Glomerular visceral epithelial cell (primary cell): Measurements from ENCODE around the gene ACOT8.
"Not testable (repeated sequence)": the region's sequence is repeated elsewhere in the genome, so short reads cannot be mapped to it uniquely, and the experiment has no call there.

Experiments
- DNase-seq: peaks from one replicate; pipeline ENCODE4 v3.0.0-alpha.2; 2016; ENCODE audit errors: extremely low spot score

Gene ACOT8

GRCh38 chr20:45852326-45852725 lies 4.9 kb downstream of the ACOT8 start:
- no peak for DNase-seq

- no peak for DNase-seq
Measured at GRCh38 chr20:45851501-45851900, 5.7 kb downstream of the ACOT8 start.

- no peak for DNase-seq
Measured at GRCh38 chr20:45850926-45851325, 6.3 kb downstream of the ACOT8 start.

- no peak for DNase-seq
Measured at GRCh38 chr20:45850238-45850637, 7.0 kb downstream of the ACOT8 start.

- no peak for DNase-seq
Measured at GRCh38 chr20:45848969-45849582, 8.1 kb downstream of the ACOT8 start.

- DNase-seq = no peak
Measured at GRCh38 chr20:45848421-45848820, 8.8 kb downstream of the ACOT8 start.

GRCh38 chr20:45845452-45845851 lies 11.7 kb downstream of the ACOT8 start:
- no peak for DNase-seq

GRCh38 chr20:45843506-45843905 lies 13.7 kb downstream of the ACOT8 start:
- no peak for DNase-seq

- no peak for DNase-seq
Measured at GRCh38 chr20:45842169-45842812, 14.9 kb downstream of the ACOT8 start.

GRCh38 chr20:45841407-45842129 lies 15.6 kb downstream of the ACOT8 start:
- no peak for DNase-seq

GRCh38 chr20:45840700-45841198 lies 16.4 kb downstream of the ACOT8 start:
- no peak for DNase-seq

- no peak for DNase-seq
Measured at GRCh38 chr20:45836841-45837240, 20.4 kb downstream of the ACOT8 start.

GRCh38 chr20:45835825-45836224 lies 21.4 kb downstream of the ACOT8 start:
- no peak for DNase-seq

- DNase-seq = no peak
Measured at GRCh38 chr20:45835329-45835765, 21.8 kb downstream of the ACOT8 start.

GRCh38 chr20:45834797-45835161 lies 22.4 kb downstream of the ACOT8 start:
- no peak for DNase-seq

GRCh38 chr20:45833883-45834796 lies 23.1 kb downstream of the ACOT8 start:
- DNase-seq = peak; percentile 74

- DNase-seq = peak; percentile 94
Measured at GRCh38 chr20:45833030-45833882, 23.9 kb downstream of the ACOT8 start, which contains the start of gene SNX21. Gene SNX21, plus strand, starts transcription at chr20:45833799. Its CDS starts 121 bp downstream, at chr20:45833920.

GRCh38 chr20:45832619-45833018 lies 24.6 kb downstream of the ACOT8 start:
- no peak for DNase-seq

- not testable (repeated sequence) for DNase-seq
Measured at GRCh38 chr20:45829673-45830106, 27.5 kb downstream of the ACOT8 start.

GRCh38 chr20:45828589-45828988 lies 28.6 kb downstream of the ACOT8 start:
- DNase-seq = no peak

- no peak for DNase-seq
Measured at GRCh38 chr20:45827712-45828111, 29.5 kb downstream of the ACOT8 start.
